CD4-positive, CD25-positive, alpha-beta regulatory T cell (primary cell): Measurements from ENCODE around the gene TMEM243. TPM values are rescaled to one million over a fixed set of nuclear protein-coding genes. Genes with fewer than 3 reads are reported as not detected.
"Not testable (repeated sequence)": the region's sequence is repeated elsewhere in the genome, so short reads cannot be mapped to it uniquely, and the experiment has no call there.

Source experiments
- ATAC-seq, 2 donors: fragments of 150-1000 bp; cut with Tn5 transposase; one replicate each; pipeline ENCODE4 v1.10.0; 2021; ENCODE audit warnings: low read depth in 2 of 2, moderate number of reproducible peaks in 2 of 2, moderate library complexity in 1 of 2
- DNase-seq, 3 donors: peaks; one replicate each; pipeline versions ENCODE4 v3.0.0 to v3.0.0-alpha.2; 2012 to 2022; ENCODE audit warnings: mixed read lengths in 1 of 3
- H3K27ac ChIP-seq: one replicate; pipeline ENCODE4 v1.7.0; 2013; ENCODE audit warnings: mild to moderate bottlenecking, low read length; ENCODE audit not compliant: insufficient read depth, poor library complexity, severe bottlenecking
- H3K27me3 ChIP-seq: one replicate; pipeline ENCODE4 v1.7.0; 2013; ENCODE audit warnings: low read length; ENCODE audit not compliant: control insufficient read depth, insufficient read depth
- H3K36me3 ChIP-seq: one replicate; pipeline ENCODE4 v1.7.0; 2013; ENCODE audit warnings: mild to moderate bottlenecking, low read length, moderate library complexity; ENCODE audit not compliant: control insufficient read depth, insufficient read depth
- H3K4me1 ChIP-seq: 2 replicates; pipeline ENCODE4 v1.7.0; 2013; ENCODE audit warnings: mild to moderate bottlenecking, low read length; ENCODE audit not compliant: insufficient read depth, control insufficient read depth, poor library complexity, severe bottlenecking
- H3K4me3 ChIP-seq: one replicate; pipeline ENCODE4 v1.7.0; 2013; ENCODE audit warnings: low read depth, mild to moderate bottlenecking, low read length, moderate library complexity
- H3K9me3 ChIP-seq, 2 experiments: 1 replicate in 1 of 2; 2 replicates in 1 of 2; pipeline ENCODE4 v1.7.0; 2013; ENCODE audit warnings: low read length in 2 of 2, mild to moderate bottlenecking in 1 of 2, moderate library complexity in 1 of 2; ENCODE audit not compliant: control insufficient read depth in 2 of 2
- H3K27ac Mint-ChIP-seq, 3 donors: one replicate each; pipeline ENCODE4 v1.8.0; 2020 to 2022; ENCODE audit warnings: mild to moderate bottlenecking in 3 of 3, mixed read lengths in 3 of 3, moderate library complexity in 2 of 3
- H3K27me3 Mint-ChIP-seq: one replicate; pipeline ENCODE4 v1.8.0; 2022; ENCODE audit warnings: mild to moderate bottlenecking, mixed read lengths
- H3K36me3 Mint-ChIP-seq: one replicate; pipeline ENCODE4 v1.8.0; 2020; ENCODE audit warnings: mixed read lengths
- H3K4me1 Mint-ChIP-seq, 4 donors: one replicate each; pipeline ENCODE4 v1.8.0; 2020 to 2022; ENCODE audit warnings: mixed read lengths in 4 of 4, mild to moderate bottlenecking in 1 of 4
- H3K4me3 Mint-ChIP-seq, 4 donors: one replicate each; pipeline ENCODE4 v1.8.0; 2020 to 2022; ENCODE audit warnings: mild to moderate bottlenecking in 4 of 4, mixed read lengths in 4 of 4, moderate library complexity in 3 of 4
- H3K9me3 Mint-ChIP-seq, 7 donors: one replicate each; pipeline ENCODE4 v1.8.0; 2020 to 2022; ENCODE audit warnings: mixed read lengths in 7 of 7, mild to moderate bottlenecking in 3 of 7, moderate library complexity in 2 of 7
- polyA plus RNA-seq, 4 donors: library from polyadenylated mRNA; unstranded; fragments of 300-500 nt; fragmentation: Illumina TruSeq; gene quantifications; one replicate each; pipeline ENCODE4 v1.2.3, GENCODE V29; 2021
- total RNA-seq: library from RNA; stranded (reverse); gene quantifications from one replicate; pipeline ENCODE4 v1.2.3, GENCODE V29; 2022

Gene TMEM243
- total and polyA plus RNA-seq, 5 donors from 2014 or later, result 56.9 to 98.0 (median 78.7) TPM

DNA sequence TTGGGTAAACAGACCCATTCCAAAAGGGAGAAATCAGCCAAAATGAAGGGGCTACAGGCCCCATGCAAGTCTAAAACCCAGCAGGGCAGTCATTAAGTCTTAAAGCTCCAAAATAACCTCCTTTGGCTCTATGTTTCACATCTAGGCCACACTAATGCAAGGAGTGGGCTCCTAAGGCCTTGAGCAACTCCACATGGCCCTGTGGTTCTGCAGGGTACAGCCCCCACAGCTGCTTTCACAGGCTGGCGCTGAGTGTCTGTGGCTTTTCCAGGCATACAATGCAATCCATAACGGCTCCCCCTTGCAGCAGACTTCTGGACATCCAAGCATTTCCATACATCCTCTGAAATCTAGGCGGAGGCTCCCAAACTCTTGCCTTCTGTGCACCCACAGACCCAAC is 9.0 kb downstream of the TMEM243 start:
- H3K4me3 Mint-ChIP-seq, result peak overlapping the region in 1 of 4 donors; percentile 48

GRCh38 chr7:87209295-87209924 is 10.1 kb downstream of the TMEM243 start:
- Mint-ChIP-seq H3K36me3 (peaks cover 45% of the 10 kb centered on the region), H3K9me3 (peaks cover 0 to 21% (median 5%) of the 10 kb centered on the region in 7 donors), H3K27me3 (no peaks in the 10 kb centered on the region), H3K27ac (peak overlapping the region; percentile 94 to 98 (median 96)), H3K4me1 (peaks cover 24 to 79% (median 58%) of the 10 kb centered on the region in 4 donors), H3K4me3 (peak overlapping the region in 3 of 4 donors; percentile 30 to 76 (median 67))
- ATAC-seq (no peak), DNase-seq (no peak)
- Histone ChIP-seq H3K4me3 (no peak overlapping the region), H3K27ac (no peak overlapping the region), H3K27me3 (no peaks in the 10 kb centered on the region), H3K9me3 (peaks cover 10 to 25% of the 10 kb centered on the region in 2 experiments), H3K36me3 (peaks cover 25% of the 10 kb centered on the region), H3K4me1 (peaks cover 47% of the 10 kb centered on the region)

More for the DNA sequence above, 9.0 kb downstream of the TMEM243 start:
- ATAC-seq, result no peak
- H3K27me3 ChIP-seq, result no peaks in the 10 kb centered on the region
- peaks cover 16% of the 10 kb centered on the region for H3K36me3 ChIP-seq
- H3K27ac ChIP-seq, result peak overlapping the region; percentile 7
- peaks cover 41% of the 10 kb centered on the region for H3K36me3 Mint-ChIP-seq
- no peak for DNase-seq
- peak overlapping the region; percentile 21 for H3K4me3 ChIP-seq
- no peaks in the 10 kb centered on the region for H3K27me3 Mint-ChIP-seq
- peaks cover 58% of the 10 kb centered on the region for H3K4me1 ChIP-seq
- H3K9me3 ChIP-seq, result peaks cover 9 to 14% of the 10 kb centered on the region in 2 experiments
- peaks cover 0 to 13% (median 4%) of the 10 kb centered on the region in 7 donors for H3K9me3 Mint-ChIP-seq
- H3K4me1 Mint-ChIP-seq, result peaks cover 24 to 83% (median 64%) of the 10 kb centered on the region in 4 donors
- peak overlapping the region; percentile 23 to 94 (median 67) for H3K27ac Mint-ChIP-seq

GRCh38 chr7:87206361-87206760 is 13.2 kb downstream of the TMEM243 start:
- ATAC-seq (no peak), DNase-seq (no peak)
- Histone ChIP-seq H3K27me3 (no peaks in the 10 kb centered on the region), H3K4me3 (no peak overlapping the region), H3K27ac (no peak overlapping the region), H3K36me3 (peaks cover 44% of the 10 kb centered on the region), H3K9me3 (peaks cover 10 to 35% of the 10 kb centered on the region in 2 experiments), H3K4me1 (peaks cover 23% of the 10 kb centered on the region)
- peaks cover 9 to 77% (median 54%) of the 10 kb centered on the region in 4 donors for H3K4me1 Mint-ChIP-seq
- no peak overlapping the region for H3K27ac Mint-ChIP-seq
- peaks cover 0 to 29% (median 8%) of the 10 kb centered on the region in 7 donors for H3K9me3 Mint-ChIP-seq
- H3K36me3 Mint-ChIP-seq, result peaks cover 53% of the 10 kb centered on the region
- no peaks in the 10 kb centered on the region for H3K27me3 Mint-ChIP-seq
- peak overlapping the region in 2 of 4 donors; percentile 17 to 22 for H3K4me3 Mint-ChIP-seq

- H3K9me3 ChIP-seq, result peaks cover 10 to 35% of the 10 kb centered on the region in 2 experiments
- not testable (repeated sequence) for H3K4me3 Mint-ChIP-seq, H3K27ac ChIP-seq, H3K27me3 Mint-ChIP-seq, DNase-seq, H3K27me3 ChIP-seq, H3K4me3 ChIP-seq, ATAC-seq
- Mint-ChIP-seq H3K9me3 (peaks cover 0 to 29% (median 8%) of the 10 kb centered on the region in 7 donors), H3K36me3 (peaks cover 54% of the 10 kb centered on the region), H3K4me1 (peaks cover 12 to 77% (median 57%) of the 10 kb centered on the region in 4 donors), H3K27ac (peak overlapping the region in 2 of 3 donors; percentile 31 to 72)
- peaks cover 46% of the 10 kb centered on the region for H3K36me3 ChIP-seq
- peaks cover 17% of the 10 kb centered on the region for H3K4me1 ChIP-seq
These were observed 13.8 kb downstream of the TMEM243 start for GRCh38 chr7:87205701-87206100.

DNA sequence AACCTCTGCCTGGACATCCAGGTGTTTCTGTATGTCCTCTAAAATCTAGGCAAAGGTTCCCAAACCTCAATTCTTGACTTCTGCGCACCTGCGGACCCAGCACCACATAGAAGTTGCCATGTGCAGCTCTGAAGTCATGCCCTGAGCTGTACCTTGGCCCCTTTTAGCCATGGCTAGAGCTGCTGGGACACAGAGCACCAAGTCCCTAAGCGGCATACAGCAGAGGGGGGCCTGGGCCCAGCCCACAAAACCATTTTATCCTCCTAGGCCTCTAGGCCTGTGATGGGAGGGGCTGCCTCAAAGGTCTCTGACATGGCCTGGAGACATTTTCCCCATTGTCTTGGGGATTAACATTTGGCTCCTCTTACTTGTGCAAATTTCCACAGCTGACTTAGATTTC is 14.6 kb downstream of the TMEM243 start:
- DNase-seq (no peak), ATAC-seq (no peak)
- H3K4me3 ChIP-seq, result no peak overlapping the region
- peaks cover 60% of the 10 kb centered on the region for H3K36me3 Mint-ChIP-seq
- no peaks in the 10 kb centered on the region for H3K27me3 ChIP-seq
- H3K4me3 Mint-ChIP-seq, result no peak overlapping the region
- peaks cover 0 to 29% (median 8%) of the 10 kb centered on the region in 7 donors for H3K9me3 Mint-ChIP-seq
- H3K9me3 ChIP-seq, result peaks cover 10 to 35% of the 10 kb centered on the region in 2 experiments
- H3K27ac Mint-ChIP-seq, result no peak overlapping the region
- no peak overlapping the region for H3K27ac ChIP-seq
- H3K4me1 ChIP-seq, result peaks cover 9% of the 10 kb centered on the region
- H3K27me3 Mint-ChIP-seq, result no peaks in the 10 kb centered on the region
- H3K36me3 ChIP-seq, result peaks cover 53% of the 10 kb centered on the region
- H3K4me1 Mint-ChIP-seq, result peaks cover 17 to 77% (median 59%) of the 10 kb centered on the region in 4 donors

GRCh38 chr7:87203929-87204328 is 15.6 kb downstream of the TMEM243 start:
- Histone ChIP-seq H3K36me3 (peaks cover 58% of the 10 kb centered on the region), H3K9me3 (peaks cover 10 to 35% of the 10 kb centered on the region in 2 experiments)
- H3K4me3 ChIP-seq, H3K4me1 ChIP-seq, H3K27me3 Mint-ChIP-seq, ATAC-seq, H3K27ac ChIP-seq, H3K27me3 ChIP-seq, DNase-seq: not testable (repeated sequence)
- peaks cover 60% of the 10 kb centered on the region for H3K36me3 Mint-ChIP-seq
- peak overlapping the region in 1 of 4 donors; percentile 14 for H3K4me3 Mint-ChIP-seq
- peak overlapping the region; percentile 7 to 34 (median 24) for H3K27ac Mint-ChIP-seq
- peaks cover 22 to 78% (median 60%) of the 10 kb centered on the region in 4 donors for H3K4me1 Mint-ChIP-seq
- peaks cover 0 to 29% (median 8%) of the 10 kb centered on the region in 7 donors for H3K9me3 Mint-ChIP-seq

- Mint-ChIP-seq H3K36me3 (peaks cover 60% of the 10 kb centered on the region), H3K27me3 (no peaks in the 10 kb centered on the region), H3K9me3 (peaks cover 0 to 26% (median 8%) of the 10 kb centered on the region in 7 donors), H3K27ac (peak overlapping the region in 2 of 3 donors; percentile 54 to 78), H3K4me3 (peak overlapping the region in 1 of 4 donors; percentile 41), H3K4me1 (peaks cover 26 to 76% (median 58%) of the 10 kb centered on the region in 4 donors)
- no peak for DNase-seq
- Histone ChIP-seq H3K4me1 (peaks cover 6% of the 10 kb centered on the region), H3K36me3 (peaks cover 64% of the 10 kb centered on the region), H3K4me3 (peak overlapping the region; percentile 20), H3K27ac (peak overlapping the region; percentile 18), H3K27me3 (no peaks in the 10 kb centered on the region), H3K9me3 (peaks cover 10 to 35% of the 10 kb centered on the region in 2 experiments)
- no peak for ATAC-seq
These were observed 16.8 kb downstream of the TMEM243 start for GRCh38 chr7:87202705-87203104.
